Loucy (cell line): ENCODE measurements around the gene LGR5.

Experiments
- H2AFZ ChIP-seq: fragments of 200-600 bp; sonication (generic); 2 replicates; pipeline ENCODE4 v1.6.0; 2016; ENCODE audit warnings: antibody characterized with exemption, mild to moderate bottlenecking, low read length, moderate library complexity
- H3F3A ChIP-seq: fragments of 200-600 bp; 2 replicates; pipeline ENCODE4 v1.6.0; 2016; ENCODE audit warnings: antibody characterized with exemption, low read depth, mild to moderate bottlenecking
- H3K27me3 ChIP-seq: fragments of 200-600 bp; sonication (generic); 2 replicates; pipeline ENCODE4 v1.6.1; 2014; ENCODE audit warnings: low read length, mild to moderate bottlenecking; ENCODE audit not compliant: insufficient read depth, poor library complexity, severe bottlenecking
- H3K36me3 ChIP-seq: fragments of 200-600 bp; sonication (generic); 2 replicates; pipeline ENCODE4 v1.6.1; 2016; ENCODE audit warnings: low read length; ENCODE audit not compliant: insufficient read depth
- H3K4me1 ChIP-seq: fragments of 200-600 bp; sonication (generic); 2 replicates; pipeline ENCODE4 v1.5.1; 2014; ENCODE audit warnings: low read length, mild to moderate bottlenecking; ENCODE audit not compliant: insufficient read depth, poor library complexity, severe bottlenecking
- H3K4me2 ChIP-seq: fragments of 200-600 bp; sonication (generic); 2 replicates; pipeline ENCODE4 v1.6.0; 2014; ENCODE audit warnings: antibody characterized with exemption, low read length, low read depth, mild to moderate bottlenecking; ENCODE audit not compliant: poor library complexity, severe bottlenecking
- H3K4me3 ChIP-seq: fragments of 200-600 bp; sonication (generic); 2 replicates; pipeline ENCODE4 v1.5.1; 2014; ENCODE audit warnings: low read length, mild to moderate bottlenecking, mixed read lengths; ENCODE audit not compliant: poor library complexity, severe bottlenecking
- H3K79me2 ChIP-seq: fragments of 200-600 bp; sonication (generic); 2 replicates; pipeline ENCODE4 v1.6.1; 2014; ENCODE audit warnings: low read length; ENCODE audit not compliant: insufficient read depth
- H3K9ac ChIP-seq: fragments of 200-600 bp; sonication (generic); 2 replicates; pipeline ENCODE4 v1.6.0; 2014; ENCODE audit warnings: mild to moderate bottlenecking, low read depth, low read length, moderate library complexity; ENCODE audit not compliant: poor library complexity, severe bottlenecking
- H3K9me2 ChIP-seq: fragments of 200-600 bp; sonication (generic); replicated peaks from 2 replicates; pipeline ENCODE4 v1.6.1; 2016; ENCODE audit warnings: low read depth, low read length, mixed read lengths
- H3K9me3 ChIP-seq: fragments of 200-600 bp; sonication (generic); 2 replicates; pipeline ENCODE4 v1.6.1; 2014; ENCODE audit warnings: mild to moderate bottlenecking, antibody characterized with exemption, low read length, low read depth; ENCODE audit not compliant: insufficient read depth
- H4K20me1 ChIP-seq: fragments of 200-600 bp; sonication (generic); 2 replicates; pipeline ENCODE4 v1.6.0; 2014; ENCODE audit warnings: antibody characterized with exemption, low read length, mild to moderate bottlenecking; ENCODE audit not compliant: insufficient read depth, poor library complexity, severe bottlenecking
- CTCF ChIP-seq: fragments of 200-600 bp; sonication (generic); conservative IDR thresholded peaks from 2 replicates; pipeline ENCODE4 v1.5.1; 2014; ENCODE audit warnings: mild to moderate bottlenecking, antibody characterized with exemption, low read length
- EZH2phosphoT487 ChIP-seq: fragments of 200-600 bp; IDR thresholded peaks from 2 replicates; pipeline ENCODE4 v1.6.1; 2018; ENCODE audit warnings: antibody characterized with exemption, mild to moderate bottlenecking, moderate library complexity, borderline replicate concordance

The LGR5 gene

GRCh38 chr12:71533703-71534102 lies 94.1 kb downstream of the LGR5 start:
- H3K9me2 ChIP-seq, result no peaks in the 10 kb centered on the region
- H3K9me3 ChIP-seq, result no peaks in the 10 kb centered on the region
- H3K9ac ChIP-seq, result no peak overlapping the region
- H3K36me3 ChIP-seq, result no peaks in the 10 kb centered on the region
- no peaks in the 10 kb centered on the region for H3F3A ChIP-seq
- no peak overlapping the region for H3K4me3 ChIP-seq
- no peak overlapping the region for H3K4me2 ChIP-seq
- H3K4me1 ChIP-seq, result peaks cover 6% of the 10 kb centered on the region
- TF ChIP-seq CTCF (no peak), EZH2phosphoT487 (no peak)
- H2AFZ ChIP-seq, result no peak overlapping the region
- H4K20me1 ChIP-seq, result no peaks in the 10 kb centered on the region
- H3K79me2 ChIP-seq, result no peaks in the 10 kb centered on the region
- H3K27me3 ChIP-seq, result no peaks in the 10 kb centered on the region

- Histone ChIP-seq H3K9me3 (no peaks in the 10 kb centered on the region), H3F3A (no peaks in the 10 kb centered on the region), H3K36me3 (no peaks in the 10 kb centered on the region), H3K79me2 (no peaks in the 10 kb centered on the region), H2AFZ (no peak overlapping the region), H3K4me1 (peaks cover 6% of the 10 kb centered on the region), H3K4me3 (no peak overlapping the region), H3K4me2 (no peak overlapping the region), H3K9ac (no peak overlapping the region), H3K9me2 (no peaks in the 10 kb centered on the region), H3K27me3 (no peaks in the 10 kb centered on the region), H4K20me1 (no peaks in the 10 kb centered on the region)
- TF ChIP-seq EZH2phosphoT487 (no peak), CTCF (no peak)
These were observed 96.8 kb downstream of the LGR5 start for GRCh38 chr12:71536279-71536938.

- Histone ChIP-seq H3K4me1 (peaks cover 6% of the 10 kb centered on the region), H3K4me2 (no peak overlapping the region), H3K27me3 (no peaks in the 10 kb centered on the region), H3K36me3 (no peaks in the 10 kb centered on the region), H3F3A (no peaks in the 10 kb centered on the region), H3K9ac (no peak overlapping the region), H3K9me3 (no peaks in the 10 kb centered on the region), H4K20me1 (no peaks in the 10 kb centered on the region), H3K9me2 (no peaks in the 10 kb centered on the region), H2AFZ (no peak overlapping the region), H3K79me2 (no peaks in the 10 kb centered on the region), H3K4me3 (no peak overlapping the region)
- TF ChIP-seq CTCF (no peak), EZH2phosphoT487 (no peak)
These were observed 97.5 kb downstream of the LGR5 start for GRCh38 chr12:71536939-71537622.
